ENCODE measurements around the gene CBLC. TPM values are rescaled to one million over a fixed set of nuclear protein-coding genes. Genes with fewer than 3 reads are reported as not detected.

The CBLC gene
- total and polyA plus RNA-seq, 10 of the 15 experiments (the other 5 are each of a cell fraction or from before 2014, with no cell fraction given) = not detected

GRCh38 chr19:44735011-44735410, 42.7 kb upstream of the CBLC start (continued):
- TF ChIP-seq ZNF207 (IDR thresholded peaks at IDR 0.05; ENCODE audit: borderline replicate concordance) = no peak

GRCh38 chr19:44737238-44738071, 40.2 kb upstream of the CBLC start:
- TSS peak; percentile 94 for BruUV-seq (replicated peaks)
- ChIA-PET POLR2A (interaction anchor here (0.8 to 3.8 kb wide), 12 partner anchors 9 to 46 kb away, joined by 3 to 20 read pairs (median 6); partner anchors contain the start of gene BCL3), CTCF (interaction anchor here (0.7 to 3.6 kb wide), 7 partner anchors 13 to 83 kb away, joined by 3 to 34 read pairs (median 6); no protein-coding TSS in a partner anchor), SMC1A (ENCODE audit: uncharacterized antibody, unreplicated experiment) (interaction anchor here (0.8 to 4.2 kb wide), 13 partner anchors 9 to 48 kb away, joined by 4 to 43 read pairs (median 7); no protein-coding TSS in a partner anchor), RAD21 (ENCODE audit: unreplicated experiment) (interaction anchor here (0.6 to 2.6 kb wide), 11 partner anchors 9 to 83 kb away, joined by 3 to 42 read pairs (median 6); no protein-coding TSS in a partner anchor)
- intact Hi-C loops (cut with micrococcal nuclease; ENCODE audit: unreplicated experiment) (loop anchor here (1.0 to 2.0 kb wide), 2 partner anchors 11 to 15 kb away; partner anchors contain the start of gene BCL3), in situ Hi-C loops (cut with MboI) (no loop called here)
- no peaks in the 10 kb centered on the region for H4K20me1 ChIP-seq (ENCODE audit: control insufficient read depth, insufficient read depth)
- no peak overlapping the region for H2AFZ ChIP-seq (ENCODE audit: control insufficient read depth, low read depth, low read length)
- H3K27me3 ChIP-seq (replicated peaks in 1 of 2; ENCODE audit: control insufficient read depth in 2 of 2, insufficient read depth in 2 of 2, low read length in 1 of 2) = no peaks in the 10 kb centered on the region
- H3K27ac ChIP-seq (ENCODE audit: control insufficient read depth, insufficient read depth) = peak overlapping the region; percentile 77
- peak overlapping the region; percentile 41 for H3K9ac ChIP-seq (ENCODE audit: control insufficient read depth, insufficient read depth, low read length)
- ATAC-seq (peak; percentile 79), DNase-seq (ENCODE audit: low read depth, low spot score) (no peak), FAIRE-seq (peak; percentile 83)
- H3K4me2 ChIP-seq (ENCODE audit: control insufficient read depth, insufficient read depth) = peak overlapping the region; percentile 36
- H3K79me2 ChIP-seq (ENCODE audit: control insufficient read depth, insufficient read depth, low read length) = no peaks in the 10 kb centered on the region
- no peak overlapping the region for H3K4me3 ChIP-seq
- peaks cover 35% of the 10 kb centered on the region for H3K4me1 ChIP-seq (ENCODE audit: control insufficient read depth, insufficient read depth, low read length)
- WGBS (ENCODE audit: insufficient coverage, insufficient replicate concordance, low lambda C conversion rate, missing lambda C conversion rate) = 46% methylated on average over 13 of the region's 13 CpGs
- no peaks in the 10 kb centered on the region for H3K9me3 ChIP-seq (replicated peaks; ENCODE audit: control insufficient read depth, insufficient read depth, low read length)
- H3K36me3 ChIP-seq (ENCODE audit: control insufficient read depth in 2 of 2, insufficient read depth in 2 of 2, low read length in 1 of 2) = no peaks in the 10 kb centered on the region
- TF ChIP-seq E4F1 (IDR thresholded peaks at IDR 0.05; ENCODE audit: borderline replicate concordance, partially characterized antibody) (no peak), NBN (IDR thresholded peaks at IDR 0.05) (peak; percentile 25; the same call in 1 of the 2 replicates), EED (IDR thresholded peaks at IDR 0.05; ENCODE audit: low read depth) (peak; percentile 75), TBL1XR1 (IDR thresholded peaks at IDR 0.05; ENCODE audit: low read depth, low read length) (peak; percentile 41; the same call in 1 of the 2 replicates), GATAD2B (conservative IDR thresholded peaks at IDR 0.05; ENCODE audit: low read depth) (no peak; the same call in none of the 2 replicates), SMAD5 (IDR thresholded peaks at IDR 0.05; ENCODE audit: low read depth) (no peak), MXI1 (IDR thresholded peaks at IDR 0.05; ENCODE audit: low read depth, low read length) (0 out of 2 replicates have a peak, but pooled peaks have one; percentile 38), BCL11A (IDR thresholded peaks at IDR 0.05; ENCODE audit: low read depth, low read length) (peak; percentile 63), ZNF592 (IDR thresholded peaks at IDR 0.05) (no peak), BHLHE40 (IDR thresholded peaks at IDR 0.05; ENCODE audit: borderline replicate concordance in 1 of 2, low read depth in 2 of 2, low read length in 1 of 2) (peak; percentile 59 to 67; a peak in 2 of 4 replicates), NR2C1 (IDR thresholded peaks at IDR 0.05) (peak; percentile 42; the same call in 1 of the 2 replicates), PAX5 (IDR thresholded peaks at IDR 0.05; ENCODE audit: borderline replicate concordance, low read depth, low read length) (peak; percentile 98), POU2F2 (IDR thresholded peaks at IDR 0.05; ENCODE audit: borderline replicate concordance, low read depth, low read length) (no peak), ZNF24 (IDR thresholded peaks at IDR 0.05) (0 out of 2 replicates have a peak, but pooled peaks have one; percentile 18)

Measured in GM12878 (cell line).